Activated CD8-positive, alpha-beta memory T cell treated with anti-CD3 and anti-CD28 coated beads for 36 hours (primary cell): ENCODE measurements around the gene RFPL1. TPM values are rescaled to one million over a fixed set of nuclear protein-coding genes. Genes with fewer than 3 reads are reported as not detected.

ENCODE experiments used
- CTCF ChIA-PET: fragments of 350-600 bp; sonication (Branson Sonifier 250); formaldehyde crosslinking; loops from one replicate; lab custom pipeline; 2021; ENCODE audit warnings: antibody characterized with exemption; lab: Charles Lee
- POLR2A ChIA-PET: fragments of 350-600 bp; sonication (Branson Sonifier 250); formaldehyde crosslinking; loops from one replicate; lab custom pipeline; 2021; ENCODE audit warnings: antibody characterized with exemption; lab: Charles Lee
- total RNA-seq, 2 experiments: library from RNA; stranded (reverse); gene quantifications; one replicate each; pipeline ENCODE4 v1.2.3, GENCODE V29; 2021

RFPL1 gene
- total RNA-seq, 2 experiments from 2014 or later: not detected

DNA sequence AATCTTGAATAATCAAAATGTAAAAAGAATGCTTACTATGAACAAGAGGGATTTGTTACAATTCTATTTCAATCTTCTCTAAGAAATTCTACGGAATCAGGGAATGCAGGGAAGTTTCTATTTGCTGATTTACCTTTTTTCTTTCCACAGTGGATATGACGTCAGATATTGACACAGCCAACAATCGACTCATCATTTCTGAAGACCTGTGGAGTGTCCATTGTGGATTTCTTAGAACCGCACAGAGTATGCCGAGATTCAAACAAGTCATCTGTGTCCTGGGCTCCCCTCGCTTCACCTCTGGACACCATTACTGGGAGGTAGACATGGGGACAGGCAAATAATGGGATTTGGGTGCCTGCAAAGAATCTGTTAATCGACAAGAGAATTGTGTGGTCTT is 4.1 kb upstream of the RFPL1 start:
- CTCF ChIA-PET: interaction anchor here (1.3 kb wide), 1 partner anchor 37 kb away, joined by 3 read pairs; no protein-coding TSS in a partner anchor

DNA sequence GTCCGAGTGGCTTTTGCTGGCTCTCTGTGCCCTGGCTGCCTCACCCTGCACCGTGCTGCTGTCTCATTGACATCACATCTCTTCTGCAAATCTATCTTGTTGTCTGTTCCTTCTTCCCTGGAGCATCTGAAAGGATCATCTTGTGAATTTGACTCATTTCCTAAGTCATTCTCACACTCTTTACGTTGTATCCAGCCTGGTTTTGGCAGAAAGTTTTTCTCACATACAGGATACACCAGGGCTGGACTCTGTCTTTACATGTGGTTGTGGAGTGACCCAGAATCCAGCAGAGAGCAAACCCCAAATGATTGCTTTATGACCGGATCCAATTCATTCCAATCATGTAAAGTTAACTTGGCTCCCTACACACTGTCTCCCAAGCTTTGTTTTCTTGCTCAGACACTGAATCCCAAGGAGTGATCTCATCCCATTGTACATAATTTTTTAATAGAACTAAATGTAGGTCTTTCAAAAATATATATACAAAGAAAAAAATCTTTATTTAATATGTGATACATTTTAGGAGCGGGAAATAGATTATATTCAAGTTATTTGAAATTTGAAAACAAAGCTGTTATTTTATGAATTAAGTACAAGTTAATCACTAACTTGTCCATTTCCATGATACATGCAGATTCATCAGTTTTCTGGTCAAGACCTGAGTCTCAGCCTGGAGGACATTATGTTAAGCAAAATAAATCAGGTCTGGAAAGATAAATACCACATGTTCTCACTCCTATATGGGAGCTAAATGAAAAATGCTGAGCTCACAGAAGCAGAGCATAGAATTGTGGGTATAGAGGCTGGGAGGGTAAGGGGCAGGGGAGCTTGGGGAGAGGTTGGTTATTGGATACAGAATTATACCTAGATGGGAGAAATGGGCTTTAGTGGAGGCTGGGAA is 2.9 kb upstream of the RFPL1 start:
- POLR2A ChIA-PET: no interaction called here
- CTCF ChIA-PET: interaction anchor here (0.6 kb wide), 1 partner anchor 22 kb away, joined by 3 read pairs; no protein-coding TSS in a partner anchor

More for the DNA sequence above, 4.1 kb upstream of the RFPL1 start:
- POLR2A ChIA-PET: no interaction called here

DNA sequence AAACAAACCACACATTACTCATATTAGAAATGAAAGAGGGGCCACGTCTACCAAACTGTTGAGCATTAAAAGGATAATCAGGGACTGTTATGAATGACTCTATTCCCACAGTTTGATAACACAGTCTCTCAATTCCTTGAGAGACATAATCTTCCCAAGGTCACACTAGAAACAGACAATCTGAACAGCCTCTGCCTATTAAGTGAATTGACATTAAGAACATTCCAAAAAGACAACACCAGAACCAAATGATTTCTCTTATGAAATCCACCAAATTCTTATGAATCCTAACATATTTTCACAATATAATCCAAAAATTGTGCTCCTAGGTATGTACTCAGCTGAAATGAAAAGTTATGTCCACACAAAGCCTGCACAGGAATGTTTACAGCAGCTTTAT is 4.6 kb downstream of the RFPL1 start:
- POLR2A ChIA-PET: no interaction called here
- CTCF ChIA-PET: no interaction called here

DNA sequence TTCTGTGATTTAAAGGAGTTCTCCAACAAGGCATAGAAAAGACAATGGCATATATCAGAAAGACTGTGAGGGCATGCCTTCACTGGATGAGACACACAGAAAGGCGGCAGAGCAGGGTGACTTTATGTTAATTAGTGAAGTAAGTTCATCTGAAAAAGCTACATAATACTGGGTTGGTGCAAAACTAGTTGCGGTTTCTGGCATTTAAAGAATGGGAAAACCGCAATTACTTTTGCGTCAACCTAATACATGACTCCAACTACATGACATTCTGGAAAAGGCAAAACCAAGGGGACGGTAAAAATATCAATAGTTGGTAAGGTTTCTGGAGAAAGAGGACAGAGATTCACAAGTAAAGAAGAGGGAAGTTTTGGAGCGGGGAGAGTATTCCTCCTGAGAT is 5.1 kb downstream of the RFPL1 start:
- ChIA-PET POLR2A (no interaction called here), CTCF (no interaction called here)

DNA sequence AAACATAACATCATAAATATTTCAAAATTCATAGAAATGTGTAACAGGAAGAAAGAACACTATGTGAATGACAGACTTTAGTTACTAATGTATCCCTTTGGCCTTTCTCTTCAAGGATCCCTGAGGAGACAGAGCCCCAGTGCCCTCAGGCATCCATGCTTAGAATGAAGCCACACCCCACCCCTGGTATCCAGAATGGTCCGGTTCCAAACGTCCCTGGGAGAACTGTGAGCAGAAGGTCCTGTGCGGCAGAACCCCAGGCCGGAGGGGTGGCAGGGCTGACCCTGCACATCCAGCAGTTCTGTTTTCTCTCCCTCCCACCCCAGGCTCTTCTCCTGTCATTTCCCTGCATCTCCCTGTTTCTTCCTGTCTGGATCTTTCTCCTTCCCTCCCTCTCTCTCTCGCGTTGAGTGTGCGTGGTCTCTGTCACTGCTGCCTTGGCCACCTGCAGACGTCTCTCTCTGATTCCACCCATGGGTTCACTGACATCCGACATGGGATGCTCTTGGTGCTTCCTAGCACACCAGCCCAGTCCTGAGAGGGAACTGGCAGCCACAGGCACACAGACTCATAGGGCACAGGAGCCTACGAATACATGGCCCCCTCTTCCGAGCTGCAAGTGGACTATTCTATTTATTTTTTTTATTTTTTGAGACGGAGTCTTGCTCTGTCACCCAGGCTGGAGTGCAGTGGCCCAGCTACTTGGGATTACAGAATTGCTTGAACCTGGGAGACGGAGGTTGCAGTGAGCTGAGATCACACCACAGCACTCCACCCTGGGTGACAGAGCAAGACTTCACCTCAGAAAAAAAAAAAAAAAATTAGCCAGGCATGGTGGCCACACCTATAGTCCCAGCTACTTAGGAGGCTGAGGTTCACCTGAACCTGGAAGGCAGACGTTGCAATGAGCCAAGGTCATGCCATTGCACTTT is 5.7 kb downstream of the RFPL1 start:
- ChIA-PET CTCF (no interaction called here), POLR2A (no interaction called here)

DNA sequence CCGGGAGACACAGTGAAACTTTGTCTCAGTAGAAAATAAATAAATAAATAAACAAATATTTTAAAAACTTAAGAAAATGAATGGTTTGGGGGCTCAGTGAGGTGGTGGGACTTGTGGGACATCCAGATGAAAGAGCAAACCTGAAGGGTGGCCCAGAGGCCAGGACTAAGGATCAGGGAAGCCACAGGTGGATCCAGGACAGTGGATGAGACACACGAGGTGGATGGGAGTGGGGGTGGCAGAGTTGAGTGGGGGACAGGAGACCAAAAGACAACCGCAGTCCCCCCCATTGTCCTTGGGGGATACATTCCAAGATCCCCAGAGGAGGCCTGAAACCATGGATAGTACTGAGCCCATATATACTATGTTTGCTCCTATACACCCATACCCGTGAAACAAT is 7.1 kb downstream of the RFPL1 start:
- ChIA-PET POLR2A (no interaction called here), CTCF (no interaction called here)

DNA sequence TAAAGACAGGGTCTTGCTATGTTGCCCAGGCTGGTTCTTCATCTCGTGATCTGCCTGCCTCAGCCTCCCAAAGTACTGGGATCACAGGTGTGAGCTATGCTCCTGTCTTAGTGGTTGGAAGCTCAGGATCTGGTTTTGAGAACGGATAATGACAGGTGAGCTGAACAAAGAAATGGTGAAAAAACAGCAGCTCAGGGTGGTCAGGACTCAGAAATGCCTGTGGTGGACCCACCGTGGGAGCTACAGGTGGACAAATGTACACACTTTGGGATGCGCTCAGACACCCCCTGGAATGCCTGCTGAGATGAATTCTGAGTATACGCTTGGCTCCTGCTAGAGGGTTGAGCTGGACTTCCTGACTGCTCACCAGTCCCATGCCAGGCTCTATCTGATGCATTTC is 9.5 kb downstream of the RFPL1 start:
- POLR2A ChIA-PET: no interaction called here
- CTCF ChIA-PET: no interaction called here

DNA sequence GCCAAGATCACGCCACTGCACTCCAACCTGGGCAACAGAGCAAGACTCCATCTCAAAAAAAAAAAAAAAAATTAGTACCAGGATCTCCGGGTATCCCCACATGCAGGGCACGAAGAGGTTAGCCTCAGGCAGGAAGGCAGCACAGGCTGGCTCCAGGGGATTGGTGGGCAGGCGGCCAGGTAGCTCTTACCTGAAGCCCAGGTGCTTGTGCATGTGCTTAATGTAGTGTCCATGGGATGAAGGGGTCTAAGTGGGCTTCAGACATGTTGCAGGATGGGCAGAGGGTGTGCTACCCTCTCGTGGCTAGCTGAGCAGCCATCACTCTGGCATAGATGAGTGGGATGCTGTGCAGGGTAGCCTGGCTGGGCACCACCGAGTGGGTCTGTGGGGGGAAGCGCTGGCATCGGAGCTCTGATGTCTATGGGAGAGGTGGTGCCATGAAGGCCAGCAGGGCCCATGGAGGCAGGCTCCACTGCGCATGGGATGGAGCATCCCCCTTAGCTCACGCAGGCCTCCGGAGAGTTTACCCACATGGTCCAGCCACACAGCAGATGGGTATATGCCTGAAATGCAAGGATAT is 11.0 kb downstream of the RFPL1 start:
- ChIA-PET CTCF (no interaction called here), POLR2A (no interaction called here)

DNA sequence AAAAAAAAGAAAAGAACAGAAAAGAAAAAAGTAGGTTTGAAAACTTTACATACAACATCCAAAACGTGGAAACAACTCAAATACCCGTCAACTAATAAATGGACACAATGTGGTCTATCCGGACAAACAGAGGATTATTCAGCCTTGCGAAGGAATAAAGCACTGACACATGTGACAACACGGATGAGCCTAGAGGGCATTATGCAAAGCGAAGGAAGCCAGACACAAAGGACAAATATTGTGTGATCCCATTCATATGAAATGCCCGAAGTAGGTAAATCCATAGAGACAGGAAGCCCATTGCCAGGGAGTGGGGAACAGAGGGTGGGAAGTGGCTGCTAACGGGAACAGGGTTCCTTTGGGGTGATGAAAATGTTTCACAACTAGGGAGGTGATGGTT is 11.8 kb downstream of the RFPL1 start:
- ChIA-PET CTCF (no interaction called here), POLR2A (no interaction called here)

DNA sequence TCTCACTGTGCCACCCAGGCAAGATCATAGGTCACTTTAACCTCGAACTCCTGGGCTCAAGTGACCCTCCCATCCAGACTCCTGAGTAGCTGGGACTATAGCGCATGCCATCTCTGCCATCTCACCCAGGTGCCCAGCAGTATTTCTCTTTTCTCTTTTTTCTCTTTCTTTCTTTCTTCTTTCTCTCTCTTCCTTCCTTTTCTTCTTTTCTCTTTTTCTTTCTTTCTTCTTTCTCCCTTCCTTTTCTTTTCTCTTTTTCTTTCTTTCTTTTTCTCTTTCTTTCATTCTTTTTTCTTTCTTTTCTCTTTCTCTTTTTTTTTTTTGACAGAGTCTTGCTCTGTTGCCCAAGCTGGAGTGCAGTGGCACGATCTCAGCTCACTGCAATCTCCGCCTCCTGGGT is 13.5 kb downstream of the RFPL1 start:
- CTCF ChIA-PET: no interaction called here
- POLR2A ChIA-PET: no interaction called here

DNA sequence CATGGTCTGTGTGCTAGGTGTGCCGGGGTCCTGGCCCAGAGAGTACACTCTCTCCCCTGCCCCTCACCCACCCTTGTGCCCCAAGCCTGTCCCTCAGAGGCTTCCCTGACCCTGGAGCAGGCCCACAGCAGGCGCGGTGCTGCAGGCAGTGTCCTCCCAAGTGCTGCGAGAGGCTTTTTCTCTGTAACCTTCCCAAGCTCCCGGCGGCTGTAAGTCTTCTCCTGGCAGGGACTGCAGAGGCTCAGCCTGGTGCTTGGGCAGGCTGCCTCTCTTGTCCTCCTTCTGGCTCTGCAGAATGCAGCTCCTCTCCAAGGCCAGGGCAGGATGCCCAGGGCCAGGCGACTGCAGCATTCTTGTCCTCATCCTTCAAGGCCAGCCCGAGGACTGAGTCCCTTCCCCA is 15.9 kb downstream of the RFPL1 start:
- ChIA-PET POLR2A (interaction anchor here (0.6 kb wide), 1 partner anchor 760 kb away, joined by 3 read pairs; no protein-coding TSS in a partner anchor), CTCF (no interaction called here)

DNA sequence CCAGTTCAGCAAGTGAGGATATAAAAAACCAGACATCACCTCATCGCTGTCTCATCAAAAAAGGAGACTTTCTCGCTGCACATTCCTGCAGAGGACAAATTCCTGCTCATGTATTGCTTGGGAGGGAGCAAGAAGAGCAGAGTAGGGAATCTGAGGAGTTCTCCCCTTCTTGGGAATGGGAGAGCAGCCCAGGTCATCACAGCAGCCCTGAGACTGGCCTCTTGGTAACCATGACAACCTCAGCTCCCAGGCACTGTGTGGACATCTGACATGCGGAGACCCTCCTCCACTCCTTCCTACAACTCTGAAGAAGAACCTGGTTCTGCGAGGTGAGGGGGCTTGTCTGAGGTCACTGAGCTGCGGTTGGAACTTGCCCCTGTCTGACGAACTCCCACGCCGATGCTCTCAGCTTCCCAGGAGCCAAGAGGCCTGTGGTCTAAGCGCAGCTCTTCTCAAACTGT is 17.9 kb downstream of the RFPL1 start:
- ChIA-PET CTCF (no interaction called here), POLR2A (no interaction called here)

DNA sequence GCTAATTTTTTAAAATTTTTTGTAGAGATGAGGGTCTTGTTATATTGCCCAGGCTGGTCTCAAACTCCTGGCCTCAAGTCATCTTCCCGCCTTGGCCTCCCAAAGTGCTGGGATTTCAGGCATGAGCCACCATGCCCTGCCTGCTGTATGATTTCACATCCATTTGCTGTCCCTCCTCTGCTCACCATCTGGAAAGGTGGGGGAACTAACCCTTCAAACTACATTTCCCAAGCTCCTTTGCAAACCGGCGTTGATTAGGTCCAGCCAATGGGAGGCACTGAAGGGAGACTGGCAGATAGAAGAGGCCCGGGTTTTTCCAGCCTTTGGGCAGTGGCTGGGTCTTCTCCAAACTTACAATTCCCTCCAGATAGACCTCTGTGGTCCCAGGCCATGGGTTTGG is 19.3 kb downstream of the RFPL1 start:
- POLR2A ChIA-PET: no interaction called here
- CTCF ChIA-PET: interaction anchor here (0.7 kb wide), 1 partner anchor 22 kb away, joined by 3 read pairs; no protein-coding TSS in a partner anchor

DNA sequence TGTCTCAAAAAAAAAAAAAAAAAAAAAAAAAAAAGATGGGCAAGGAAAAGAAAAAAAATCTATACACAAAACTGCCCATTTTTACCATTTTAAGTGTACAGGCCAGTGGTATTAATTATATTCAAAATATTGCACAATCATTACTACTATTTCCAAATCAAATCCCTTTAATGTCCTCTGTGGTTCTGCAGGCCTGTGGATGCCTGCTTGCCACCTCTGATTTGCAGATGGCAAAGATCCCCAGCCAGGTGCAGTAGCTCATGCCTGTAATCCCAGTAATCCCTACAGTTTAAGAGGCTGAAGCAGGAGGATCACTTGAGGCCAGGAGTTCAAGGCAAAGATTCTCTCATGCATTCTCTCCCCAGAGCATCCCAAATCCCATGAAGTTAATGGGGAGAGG is 20.2 kb downstream of the RFPL1 start:
- POLR2A ChIA-PET: no interaction called here
- CTCF ChIA-PET: interaction anchor here (0.8 kb wide), 1 partner anchor 17 kb away, joined by 4 read pairs; no protein-coding TSS in a partner anchor

DNA sequence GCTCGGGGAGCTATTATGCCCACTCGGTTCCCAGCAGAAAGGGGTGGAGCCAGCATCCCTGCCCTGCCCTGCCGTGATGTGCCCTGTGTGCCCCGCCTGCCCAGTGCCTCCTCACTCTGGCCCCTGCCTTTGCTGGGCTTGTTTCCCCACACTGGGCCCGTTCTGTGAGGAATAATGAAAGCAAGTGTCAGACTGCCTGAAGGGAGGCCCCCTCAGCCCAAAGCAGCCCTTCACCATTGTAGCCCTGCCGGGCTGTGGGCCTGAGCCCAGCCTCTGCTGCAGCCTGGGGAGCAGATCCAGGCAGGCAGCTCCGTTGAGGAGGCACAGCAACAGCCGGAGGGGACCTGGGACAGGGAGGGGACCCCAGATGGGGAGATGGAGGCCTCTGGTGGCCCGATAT is 21.4 kb downstream of the RFPL1 start:
- ChIA-PET CTCF (no interaction called here), POLR2A (no interaction called here)

DNA sequence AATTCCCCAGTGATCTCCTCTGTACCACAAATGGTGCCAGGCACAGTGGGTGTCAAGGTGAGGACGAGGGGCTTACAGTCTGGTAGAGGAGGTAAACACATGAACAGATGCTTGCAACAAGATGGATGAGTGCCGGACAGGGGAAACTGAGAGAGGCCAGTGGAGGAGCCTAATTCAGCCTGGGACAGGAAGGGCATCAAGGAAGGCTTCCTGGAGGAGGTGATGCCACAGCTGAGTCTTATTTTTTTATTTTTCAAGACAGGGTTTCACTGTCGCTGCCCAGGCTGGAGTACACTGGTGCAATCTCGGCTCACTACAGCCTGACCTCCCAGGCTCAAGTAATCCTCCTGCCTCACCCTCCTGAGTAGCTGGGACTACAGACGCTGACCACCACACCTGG is 22.9 kb downstream of the RFPL1 start:
- POLR2A ChIA-PET: no interaction called here

DNA sequence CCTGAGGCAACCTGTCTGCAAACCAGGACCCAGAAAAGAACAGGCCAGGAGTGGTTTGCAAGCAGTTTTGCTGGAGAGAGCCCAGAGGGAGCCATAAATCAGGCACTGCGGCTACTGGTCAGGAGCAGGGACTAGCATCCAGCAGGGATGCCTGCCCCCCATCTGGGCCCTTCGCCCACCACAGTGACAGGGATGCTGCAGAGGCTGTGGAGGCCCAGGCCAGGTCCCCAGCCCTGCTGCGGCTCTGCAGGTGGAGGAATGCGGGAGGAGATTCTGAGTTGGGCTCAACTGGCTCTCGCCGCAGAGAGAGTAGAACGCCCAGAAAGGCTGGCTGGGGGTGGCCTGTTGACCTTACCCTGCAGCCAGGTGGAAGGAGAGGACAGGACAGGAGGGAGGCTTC is 25.2 kb downstream of the RFPL1 start:
- POLR2A ChIA-PET: no interaction called here
- CTCF ChIA-PET: no interaction called here

More for the DNA sequence above, 22.9 kb downstream of the RFPL1 start:
- CTCF ChIA-PET: no interaction called here

DNA sequence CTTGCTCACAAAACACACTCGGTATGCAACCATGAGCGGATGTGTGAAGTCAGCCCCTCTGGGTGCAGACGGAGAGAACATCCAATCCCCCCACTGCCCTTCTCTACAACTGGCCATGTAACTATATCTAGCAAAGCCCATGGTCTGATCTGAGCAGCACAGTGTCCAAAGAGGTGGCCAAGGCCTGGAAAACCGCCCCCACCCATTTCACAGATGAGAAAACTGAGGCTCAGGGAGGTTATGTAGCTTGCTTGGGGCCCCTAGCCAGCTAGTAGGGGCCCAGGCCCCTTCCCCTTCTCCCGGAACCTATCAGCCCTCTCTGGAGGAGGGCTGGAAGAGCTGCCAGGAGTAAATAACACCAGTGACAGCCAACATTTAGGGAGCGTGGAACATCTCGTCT is 26.2 kb downstream of the RFPL1 start:
- POLR2A ChIA-PET: no interaction called here
- CTCF ChIA-PET: no interaction called here

DNA sequence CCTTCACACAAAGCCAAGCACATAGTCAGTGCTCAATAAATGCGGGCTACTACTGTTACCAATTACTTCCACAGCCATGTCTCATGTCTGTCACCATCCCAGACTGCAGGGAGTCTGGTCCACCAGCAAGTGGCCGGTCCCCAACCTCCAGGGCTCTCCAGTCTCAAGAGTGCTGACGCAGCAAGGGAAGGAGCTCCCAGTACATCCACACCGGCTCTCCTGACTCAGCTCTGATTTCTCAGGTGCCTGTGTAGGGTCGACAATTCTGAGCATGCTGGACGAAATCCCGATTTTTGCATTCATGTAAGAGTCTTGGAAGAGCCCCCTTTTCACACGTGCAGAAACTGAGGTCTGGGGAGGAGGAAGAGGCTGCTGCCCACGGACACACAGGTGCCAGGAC is 31.4 kb downstream of the RFPL1 start:
- CTCF ChIA-PET: interaction anchor here (1.0 kb wide), 1 partner anchor 14 kb away, joined by 4 read pairs; no protein-coding TSS in a partner anchor

More for the DNA sequence above, 31.4 kb downstream of the RFPL1 start:
- POLR2A ChIA-PET: no interaction called here
